NB4 (cell line): ENCODE results near the gene MYLK.

Experiments
- MAX ChIP-seq: IDR thresholded peaks from 2 replicates; pipeline ENCODE4 v1.6.1; 2011; ENCODE audit warnings: low read depth, low read length
- TF ChIP-seq, protein P1 (sequence below): IDR thresholded peaks from one replicate; pipeline ENCODE4 v1.5.1; 2012; ENCODE audit warnings: low read depth, low read length

- TF ChIP-seq, protein P1, sequence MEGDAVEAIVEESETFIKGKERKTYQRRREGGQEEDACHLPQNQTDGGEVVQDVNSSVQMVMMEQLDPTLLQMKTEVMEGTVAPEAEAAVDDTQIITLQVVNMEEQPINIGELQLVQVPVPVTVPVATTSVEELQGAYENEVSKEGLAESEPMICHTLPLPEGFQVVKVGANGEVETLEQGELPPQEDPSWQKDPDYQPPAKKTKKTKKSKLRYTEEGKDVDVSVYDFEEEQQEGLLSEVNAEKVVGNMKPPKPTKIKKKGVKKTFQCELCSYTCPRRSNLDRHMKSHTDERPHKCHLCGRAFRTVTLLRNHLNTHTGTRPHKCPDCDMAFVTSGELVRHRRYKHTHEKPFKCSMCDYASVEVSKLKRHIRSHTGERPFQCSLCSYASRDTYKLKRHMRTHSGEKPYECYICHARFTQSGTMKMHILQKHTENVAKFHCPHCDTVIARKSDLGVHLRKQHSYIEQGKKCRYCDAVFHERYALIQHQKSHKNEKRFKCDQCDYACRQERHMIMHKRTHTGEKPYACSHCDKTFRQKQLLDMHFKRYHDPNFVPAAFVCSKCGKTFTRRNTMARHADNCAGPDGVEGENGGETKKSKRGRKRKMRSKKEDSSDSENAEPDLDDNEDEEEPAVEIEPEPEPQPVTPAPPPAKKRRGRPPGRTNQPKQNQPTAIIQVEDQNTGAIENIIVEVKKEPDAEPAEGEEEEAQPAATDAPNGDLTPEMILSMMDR, result no peak
- no peak for TF ChIP-seq MAX
Measured at GRCh38 chr3:123692671-123693070, 191.5 kb downstream of the MYLK start.
